Trophoblast cell (in vitro differentiated cells and primary cell): Measurements from ENCODE around the gene C11orf97.

Experiments
- DNase-seq, 2 donors: peaks; one replicate each; pipeline ENCODE4 v3.0.0-alpha.2; 2016
- H2AFZ ChIP-seq: 2 replicates; pipeline ENCODE4 v1.6.1; 2013; ENCODE audit warnings: low read length, moderate library complexity, mild to moderate bottlenecking; ENCODE audit not compliant: insufficient read depth, poor library complexity
- H2AK5ac ChIP-seq: 2 replicates; pipeline ENCODE4 v1.6.1; 2013; ENCODE audit warnings: mild to moderate bottlenecking, low read length
- H2BK120ac ChIP-seq: 2 replicates; pipeline ENCODE4 v1.6.1; 2013; ENCODE audit warnings: low read length, mild to moderate bottlenecking, moderate library complexity; ENCODE audit not compliant: insufficient read depth, poor library complexity
- H2BK12ac ChIP-seq: 2 replicates; pipeline ENCODE4 v1.6.1; 2013; ENCODE audit warnings: mild to moderate bottlenecking, low read length, moderate library complexity
- H2BK5ac ChIP-seq: 2 replicates; pipeline ENCODE4 v1.6.1; 2013; ENCODE audit warnings: low read length, low read depth, moderate library complexity, mild to moderate bottlenecking; ENCODE audit not compliant: poor library complexity
- H3K14ac ChIP-seq: 2 replicates; pipeline ENCODE4 v1.6.1; 2013; ENCODE audit warnings: mild to moderate bottlenecking, low read length
- H3K18ac ChIP-seq: 2 replicates; pipeline ENCODE4 v1.6.1; 2013; ENCODE audit warnings: mild to moderate bottlenecking, low read length
- H3K23ac ChIP-seq: 2 replicates; pipeline ENCODE4 v1.6.1; 2013; ENCODE audit warnings: low read length
- H3K27ac ChIP-seq: 2 replicates; pipeline ENCODE4 v1.5.1; 2013; ENCODE audit warnings: low read depth, mild to moderate bottlenecking, inconsistent platforms, low read length, moderate library complexity
- H3K27me3 ChIP-seq: 2 replicates; pipeline ENCODE4 v1.6.1; 2013; ENCODE audit warnings: inconsistent platforms, mild to moderate bottlenecking, low read length, moderate library complexity; ENCODE audit not compliant: insufficient read depth
- H3K36me3 ChIP-seq, 2 experiments: 1 replicate in 1 of 2; 2 replicates in 1 of 2; pipeline ENCODE4 v1.6.1; 2013; ENCODE audit warnings: low read length in 2 of 2, mild to moderate bottlenecking in 2 of 2, moderate library complexity in 1 of 2; ENCODE audit not compliant: insufficient read depth in 2 of 2, control insufficient read depth in 1 of 2
- H3K4ac ChIP-seq: 2 replicates; pipeline ENCODE4 v1.6.1; 2013; ENCODE audit warnings: low read depth, mild to moderate bottlenecking, low read length, moderate library complexity
- H3K4me1 ChIP-seq, 2 experiments: 1 replicate in 1 of 2; 2 replicates in 1 of 2; pipeline ENCODE4 v1.6.1; 2013; ENCODE audit warnings: low read length in 2 of 2, mild to moderate bottlenecking in 2 of 2, moderate library complexity in 1 of 2; ENCODE audit not compliant: insufficient read depth in 2 of 2, control insufficient read depth in 1 of 2
- H3K4me2 ChIP-seq: 2 replicates; pipeline ENCODE4 v1.6.1; 2013; ENCODE audit warnings: inconsistent platforms, mild to moderate bottlenecking, low read length, moderate library complexity
- H3K4me3 ChIP-seq: 2 replicates; pipeline ENCODE4 v1.5.1; 2013; ENCODE audit warnings: mild to moderate bottlenecking, low read depth, low read length, inconsistent platforms
- H3K79me1 ChIP-seq: one replicate; pipeline ENCODE4 v1.6.1; 2013; ENCODE audit warnings: low read length
- H3K79me2 ChIP-seq: 2 replicates; pipeline ENCODE4 v1.6.1; 2013; ENCODE audit warnings: low read length, mild to moderate bottlenecking; ENCODE audit not compliant: control insufficient read depth, insufficient read depth, poor library complexity
- H3K9ac ChIP-seq: 2 replicates; pipeline ENCODE4 v1.6.1; 2013; ENCODE audit warnings: mild to moderate bottlenecking, low read length
- H3K9me3 ChIP-seq: 2 replicates; pipeline ENCODE4 v1.6.1; 2013; ENCODE audit warnings: low read depth, mild to moderate bottlenecking, control low read depth, inconsistent platforms, low read length; ENCODE audit not compliant: insufficient read depth
- H4K12ac ChIP-seq: 2 replicates; pipeline ENCODE4 v1.6.1; 2013; ENCODE audit warnings: low read depth, mild to moderate bottlenecking, low read length, moderate library complexity
- H4K8ac ChIP-seq: 2 replicates; pipeline ENCODE4 v1.6.1; 2013; ENCODE audit warnings: low read depth, mild to moderate bottlenecking, low read length, moderate library complexity
- H4K91ac ChIP-seq: one replicate; pipeline ENCODE4 v1.6.1; 2013; ENCODE audit warnings: low read depth, mild to moderate bottlenecking, low read length, moderate library complexity
- WGBS: extraction: QIAGEN DNeasy Blood & Tissue Kit; methylation state at CpG from one replicate; pipeline ENCODE4 v1.1.7; 2013; ENCODE audit warnings: missing lambda C conversion rate; ENCODE audit not compliant: insufficient read length, insufficient coverage; ENCODE audit errors: extremely low coverage; 5-methylcytosine and 5-hydroxymethylcytosine counted together

Gene C11orf97

DNA sequence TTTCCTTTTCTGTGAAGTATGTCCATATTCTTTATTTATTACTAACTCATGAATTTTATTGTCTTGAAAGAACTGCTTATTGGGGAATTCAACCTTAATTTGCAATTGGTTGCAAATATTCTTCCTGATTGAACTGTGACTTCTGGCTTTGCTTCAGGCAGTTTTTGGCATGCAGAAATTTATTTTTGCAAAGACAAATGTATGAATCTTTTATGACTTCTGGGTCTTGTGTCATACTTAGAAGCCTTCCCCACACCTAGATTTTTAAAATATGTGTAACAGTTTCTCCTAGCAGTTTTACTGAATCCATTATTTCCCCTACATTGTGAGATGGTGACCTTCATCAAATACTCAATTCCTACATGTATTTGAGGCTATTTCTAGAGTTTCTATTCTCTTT is 30.9 kb upstream of the C11orf97 start:
- no peak overlapping the region for H3K14ac ChIP-seq
- no peaks in the 10 kb centered on the region for H3K9me3 ChIP-seq
- H3K27ac ChIP-seq, result no peak overlapping the region
- H3K4me1 ChIP-seq, result peaks cover 0 to 2% of the 10 kb centered on the region in 2 experiments
- no peak overlapping the region for H2AK5ac ChIP-seq
- no peak overlapping the region for H3K4ac ChIP-seq
- H4K91ac ChIP-seq, result no peak overlapping the region
- H2AFZ ChIP-seq, result no peak overlapping the region
- H3K18ac ChIP-seq, result no peak overlapping the region
- H3K4me2 ChIP-seq, result no peak overlapping the region
- H3K36me3 ChIP-seq, result peaks cover 8 to 9% of the 10 kb centered on the region in 2 experiments
- H3K27me3 ChIP-seq, result no peaks in the 10 kb centered on the region
- H3K23ac ChIP-seq, result no peak overlapping the region
- DNase-seq, result no peak
- no peak overlapping the region for H3K9ac ChIP-seq
- H2BK12ac ChIP-seq, result no peak overlapping the region
- no peak overlapping the region for H4K12ac ChIP-seq
- no peaks in the 10 kb centered on the region for H3K79me2 ChIP-seq
- H4K8ac ChIP-seq, result no peak overlapping the region
- H2BK120ac ChIP-seq, result no peak overlapping the region
- H3K79me1 ChIP-seq, result no peaks in the 10 kb centered on the region
- no peak overlapping the region for H2BK5ac ChIP-seq
- no peak overlapping the region for H3K4me3 ChIP-seq

GRCh38 chr11:94486068-94486467 is 26.2 kb upstream of the C11orf97 start:
- H3K4ac ChIP-seq, result no peak overlapping the region
- WGBS, result no CpG with 5 or more reads among the region's 1 CpG

GRCh38 chr11:94493281-94494125 is 18.8 kb upstream of the C11orf97 start, which contains the start of the genes ANKRD49 and MRE11:
TSS of gene ANKRD49 (plus strand) at chr11:94493984. CDS start at chr11:94496694, 2,710 bp downstream.
TSS of gene MRE11 (minus strand) at chr11:94493844. CDS start at chr11:94492801, 1,043 bp downstream.
- Histone ChIP-seq H3K14ac (peak within 1 kb of the TSS; percentile 79), H3K27me3 (no peaks in the 10 kb centered on the region), H3K4me2 (peak within 1 kb of the TSS; percentile 89), H3K4ac (peak within 1 kb of the TSS; percentile 80), H4K12ac (peak within 1 kb of the TSS; percentile 72), H3K27ac (peak within 1 kb of the TSS; percentile 60), H3K79me1 (peaks cover 9% of the 10 kb centered on the region), H4K8ac (peak within 1 kb of the TSS; percentile 92), H2AFZ (peak within 1 kb of the TSS; percentile 98), H2AK5ac (no peak within 1 kb of the TSS), H4K91ac (peak within 1 kb of the TSS; percentile 64), H3K18ac (peak within 1 kb of the TSS; percentile 64), H2BK120ac (no peak within 1 kb of the TSS), H3K4me3 (peak within 1 kb of the TSS; percentile 90), H2BK5ac (peak within 1 kb of the TSS; percentile 67), H3K9me3 (no peaks in the 10 kb centered on the region), H3K23ac (no peak within 1 kb of the TSS), H3K79me2 (peaks cover 3% of the 10 kb centered on the region), H2BK12ac (no peak within 1 kb of the TSS), H3K4me1 (no peaks in the 10 kb centered on the region), H3K9ac (peak within 1 kb of the TSS; percentile 85), H3K36me3 (peaks cover 3 to 6% of the 10 kb centered on the region in 2 experiments)
- peak; percentile 100 for DNase-seq
- no CpG with 5 or more reads among the region's 55 CpGs for WGBS

More at GRCh38 chr11:94486068-94486467, 26.2 kb upstream of the C11orf97 start:
- Histone ChIP-seq H3K79me1 (no peaks in the 10 kb centered on the region), H3K4me3 (no peak overlapping the region), H2BK5ac (no peak overlapping the region), H2AFZ (no peak overlapping the region), H3K4me2 (no peak overlapping the region), H3K79me2 (no peaks in the 10 kb centered on the region), H3K9ac (no peak overlapping the region), H4K8ac (no peak overlapping the region), H3K4me1 (no peaks in the 10 kb centered on the region), H3K36me3 (peaks cover 5 to 8% of the 10 kb centered on the region in 2 experiments), H3K27me3 (no peaks in the 10 kb centered on the region), H2BK120ac (no peak overlapping the region), H3K14ac (no peak overlapping the region), H3K9me3 (no peaks in the 10 kb centered on the region), H2AK5ac (no peak overlapping the region), H2BK12ac (no peak overlapping the region), H4K91ac (no peak overlapping the region), H3K23ac (no peak overlapping the region), H3K18ac (no peak overlapping the region), H3K27ac (no peak overlapping the region), H4K12ac (no peak overlapping the region)
- DNase-seq, result no peak

DNA sequence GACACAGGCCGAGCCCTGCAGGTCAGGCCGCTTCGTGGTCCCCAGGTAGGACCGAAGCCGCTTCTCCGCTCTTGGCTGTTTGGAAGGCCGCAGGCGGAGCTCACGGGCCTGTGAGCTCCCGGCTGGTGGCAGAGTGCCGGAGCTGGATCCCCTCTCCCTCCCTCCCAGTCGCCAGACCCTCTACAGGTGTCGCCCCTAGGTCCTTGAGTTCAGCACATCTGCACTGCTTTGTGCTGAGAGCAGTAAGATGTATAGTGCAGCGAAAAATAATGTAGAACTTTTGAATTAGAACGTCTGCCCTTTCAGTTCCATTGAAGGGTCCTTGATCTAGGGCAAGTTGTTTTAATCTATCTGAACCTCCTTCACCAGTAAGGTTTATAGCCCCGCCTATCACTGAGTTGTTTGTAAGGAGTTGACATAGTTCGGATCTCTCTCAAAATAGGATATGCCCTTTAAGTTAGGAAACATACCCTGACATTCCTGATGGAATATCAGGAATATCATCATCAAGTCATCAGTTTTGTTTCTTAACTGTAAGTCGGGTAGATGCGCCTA is 18.1 kb upstream of the C11orf97 start:
- no peak overlapping the region for H2BK120ac ChIP-seq
- peak overlapping the region; percentile 62 for H3K4me2 ChIP-seq
- peak overlapping the region; percentile 90 for H3K4me3 ChIP-seq
- peaks cover 9% of the 10 kb centered on the region for H3K79me1 ChIP-seq
- H2AFZ ChIP-seq, result peak overlapping the region; percentile 98
- H3K27me3 ChIP-seq, result no peaks in the 10 kb centered on the region
- H2AK5ac ChIP-seq, result no peak overlapping the region
- peaks cover 3 to 4% of the 10 kb centered on the region in 2 experiments for H3K36me3 ChIP-seq
- peak overlapping the region; percentile 64 for H3K18ac ChIP-seq
- H3K4me1 ChIP-seq, result no peaks in the 10 kb centered on the region
- H3K14ac ChIP-seq, result peak overlapping the region; percentile 79
- peak overlapping the region; percentile 81 for H3K9ac ChIP-seq
- H3K23ac ChIP-seq, result no peak overlapping the region
- H3K79me2 ChIP-seq, result peaks cover 3% of the 10 kb centered on the region
- peak overlapping the region; percentile 64 for H4K91ac ChIP-seq
- no peak overlapping the region for H2BK12ac ChIP-seq
- H3K4ac ChIP-seq, result peak overlapping the region; percentile 80
- DNase-seq, result peak; percentile 41 to 79
- WGBS, result no CpG with 5 or more reads among the region's 19 CpGs
- peak overlapping the region; percentile 67 for H2BK5ac ChIP-seq
- H3K27ac ChIP-seq, result no peak overlapping the region
- peak overlapping the region; percentile 92 for H4K8ac ChIP-seq
- H4K12ac ChIP-seq, result peak overlapping the region; percentile 72
- H3K9me3 ChIP-seq, result no peaks in the 10 kb centered on the region
